GM21381 (cell line): ENCODE data around the gene NFATC4.

ENCODE experiments used
- ATAC-seq: cut with Tn5 transposase; IDR thresholded peaks from one replicate; pipeline ENCODE4 v1.9.1; 2021; ENCODE audit warnings: mild to moderate bottlenecking, moderate library complexity; ENCODE audit not compliant: unreplicated experiment

NFATC4 gene

DNA sequence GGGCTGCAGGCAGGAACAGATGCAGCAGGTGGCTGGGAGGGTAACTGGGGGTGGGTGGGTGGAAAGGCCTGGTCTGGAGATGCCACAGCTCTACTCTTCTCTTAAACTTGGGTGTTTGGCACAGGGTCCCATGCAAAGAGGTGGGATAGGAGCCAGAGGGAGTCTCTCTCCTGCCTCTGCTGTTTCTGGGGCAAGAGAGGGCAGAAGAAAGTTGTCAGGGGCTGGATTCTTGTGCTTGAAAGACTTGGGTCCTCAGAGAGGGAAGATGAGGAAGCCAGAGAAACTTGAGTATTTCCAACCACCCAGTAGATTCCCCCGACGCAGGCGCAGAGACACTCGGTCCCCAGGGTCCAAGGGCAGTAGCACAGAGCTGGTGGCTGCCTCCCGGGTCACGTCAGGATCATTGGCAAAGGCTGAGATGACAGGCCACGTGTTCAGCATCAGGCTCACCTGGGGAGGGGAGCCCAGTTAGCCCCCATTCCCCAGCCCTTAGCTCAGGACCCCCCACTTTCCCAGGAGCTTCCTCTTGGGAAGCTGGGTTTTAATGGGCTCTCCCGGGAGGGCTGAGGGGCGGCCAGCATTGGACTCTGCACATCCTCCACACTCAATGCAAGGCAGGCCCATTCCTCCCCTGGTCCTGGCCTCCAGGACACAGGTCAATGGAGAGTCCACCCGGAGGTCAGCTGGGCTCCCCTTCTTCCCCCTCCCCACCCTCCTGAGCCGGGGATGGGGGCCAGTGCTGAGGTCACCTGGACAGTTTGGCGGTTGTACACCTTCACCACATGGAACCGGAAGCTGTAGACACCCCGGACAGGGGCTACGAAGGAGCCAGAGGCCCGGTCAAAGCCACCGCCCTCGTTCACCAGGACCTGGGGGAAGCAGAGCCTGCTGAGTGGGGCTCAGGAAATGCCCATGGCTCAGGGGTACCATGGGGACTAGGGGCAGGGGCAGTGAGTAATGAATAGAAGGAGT, 59.8 kb downstream of the NFATC4 start:
- no peak for ATAC-seq

DNA sequence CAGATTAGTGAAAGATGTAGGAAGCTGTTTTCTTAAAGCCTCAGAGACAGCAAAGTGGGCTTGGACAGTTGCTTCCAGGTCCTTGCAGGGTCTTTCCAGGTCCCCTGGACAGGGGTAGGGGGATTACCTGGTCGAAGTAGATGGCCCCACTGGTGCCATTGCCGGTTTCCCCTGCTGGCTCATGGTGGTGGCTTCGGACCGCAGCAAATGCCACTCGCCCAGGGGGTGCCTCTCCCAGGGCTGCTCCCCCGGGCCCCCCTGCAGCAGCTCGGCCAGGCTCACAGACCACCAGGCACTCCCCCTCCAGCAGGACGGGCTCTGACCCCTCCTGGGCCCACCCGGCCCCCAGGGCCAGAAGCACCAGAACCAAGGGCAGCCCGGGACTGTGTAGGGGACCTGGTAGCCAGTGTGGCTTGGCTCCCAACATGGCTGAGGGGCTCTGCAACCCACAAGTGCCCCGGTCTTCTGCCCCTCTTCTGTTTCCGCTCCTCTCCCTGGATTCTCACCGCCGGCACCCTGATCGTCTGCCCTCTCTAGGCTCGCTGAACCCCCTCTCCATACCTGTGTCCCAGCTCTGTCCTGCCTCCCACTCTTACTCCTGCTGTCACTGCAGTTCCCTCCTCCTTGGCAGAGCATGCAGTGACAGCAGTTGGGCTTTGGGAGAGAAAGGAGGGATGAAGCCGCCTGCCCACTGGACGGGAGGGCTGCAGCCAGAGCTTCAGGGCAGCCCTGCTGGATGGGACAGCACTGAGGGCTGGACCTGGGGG, 60.8 kb downstream of the NFATC4 start:
- ATAC-seq = no peak
